ENCODE measurements around the gene CCHCR1. TPM values are rescaled to one million over a fixed set of nuclear protein-coding genes. Genes with fewer than 3 reads are reported as not detected.

Gene CCHCR1
- total and polyA plus RNA-seq, 9 of the 15 experiments (the other 6 are each of a cell fraction or from before 2014, with no cell fraction given): 1.2 to 47.3 (median 32.0) TPM

GRCh38 chr6:31120151-31120915 lies 37.3 kb downstream of the CCHCR1 start, which contains the start of gene CDSN:
Gene CDSN (minus strand): TSS chr6:31120446. CDS start chr6:31120419, 27 bp downstream.
- in situ Hi-C loops (cut with MboI): no loop called here
- FAIRE-seq (no peak), DNase-seq (ENCODE audit: extremely low read depth in 1 of 4, low spot score in 3 of 4) (no peak), ATAC-seq (no peak)
- intact Hi-C loops (cut with micrococcal nuclease): no loop called here
- H3K4me2 ChIP-seq (ENCODE audit: insufficient read depth, low read length): no peak within 1 kb of the TSS
- TF ChIP-seq BDP1 (IDR thresholded peaks at IDR 0.05; ENCODE audit: insufficient read depth, insufficient read length): no peak
- no peak for TF ChIP-seq TRIM24 (IDR thresholded peaks at IDR 0.05)
- no peaks in the 10 kb centered on the region for H3K79me2 ChIP-seq (ENCODE audit: control insufficient read depth, insufficient read depth, low read length)
- peaks cover 3% of the 10 kb centered on the region; the same call in 1 of the 2 replicates for H4K20me1 ChIP-seq (replicated peaks; ENCODE audit: control insufficient read depth, insufficient read depth, low read length)
- POLR2A ChIA-PET: interaction anchor here (0.7 kb wide), 1 partner anchor 38 kb away, joined by 3 read pairs; no protein-coding TSS in a partner anchor
- peaks cover 0 to 16% of the 10 kb centered on the region in 2 experiments; a peak in 3 of 5 replicates for H3K4me1 ChIP-seq (replicated peaks in 1 of 2; ENCODE audit: control insufficient read depth in 2 of 2, insufficient read depth in 2 of 2, low read length in 2 of 2)
- H3K27ac ChIP-seq (ENCODE audit: extremely low read depth, low read depth, low read length): no peak within 1 kb of the TSS
- H3K4me3 ChIP-seq: no peak within 1 kb of the TSS
- no peaks in the 10 kb centered on the region for H3K9me1 ChIP-seq (ENCODE audit: control insufficient read depth, insufficient read depth, low read length)
- under 1% methylated on average over 26 of the region's 26 CpGs for whole genome bisulfite sequencing (ENCODE audit: insufficient coverage, low coverage, missing lambda C conversion rate)
- peak within 1 kb of the TSS in 1 of 2 experiments; percentile 6; a peak in 1 of 4 replicates for H3K9ac ChIP-seq (ENCODE audit: insufficient read depth in 1 of 2, low read depth in 2 of 2, low read length in 2 of 2)
- peaks cover 52 to 86% of the 10 kb centered on the region in 2 experiments for H3K27me3 ChIP-seq (ENCODE audit: control insufficient read depth in 2 of 2, insufficient read depth in 2 of 2, low read length in 2 of 2)
- H2AFZ ChIP-seq (ENCODE audit: low read depth, low read length): no peak within 1 kb of the TSS
- H3K36me3 ChIP-seq (ENCODE audit: control insufficient read depth, insufficient read depth, low read length): no peaks in the 10 kb centered on the region
- CTCF ChIA-PET (ENCODE audit: low intra/inter-chr PET ratio): no interaction called here
- no TSS peak for BruUV-seq (replicated peaks)
- no peaks in the 10 kb centered on the region for H3K9me3 ChIP-seq (replicated peaks; ENCODE audit: control insufficient read depth, insufficient read depth, low read depth, low read length)

- 0% methylated on average over 7 of the region's 7 CpGs for WGBS (ENCODE audit: insufficient coverage, low coverage, missing lambda C conversion rate)
- Histone ChIP-seq H3K9me1 (ENCODE audit: control insufficient read depth, insufficient read depth, low read length) (no peaks in the 10 kb centered on the region), H3K4me2 (ENCODE audit: insufficient read depth, low read length) (no peak overlapping the region), H3K27ac (ENCODE audit: extremely low read depth, low read depth, low read length) (no peak overlapping the region), H2AFZ (ENCODE audit: low read depth, low read length) (no peak overlapping the region), H3K4me1 (replicated peaks in 1 of 2; ENCODE audit: control insufficient read depth in 2 of 2, insufficient read depth in 2 of 2, low read length in 2 of 2) (peaks cover 0 to 14% of the 10 kb centered on the region in 2 experiments; a peak in 3 of 5 replicates), H3K4me3 (no peak overlapping the region), H3K36me3 (ENCODE audit: control insufficient read depth, insufficient read depth, low read length) (no peaks in the 10 kb centered on the region), H3K9ac (ENCODE audit: insufficient read depth in 1 of 2, low read depth in 2 of 2, low read length in 2 of 2) (no peak overlapping the region), H3K27me3 (ENCODE audit: control insufficient read depth in 2 of 2, insufficient read depth in 2 of 2, low read length in 2 of 2) (peaks cover 52 to 83% of the 10 kb centered on the region in 2 experiments), H3K9me3 (replicated peaks; ENCODE audit: control insufficient read depth, insufficient read depth, low read depth, low read length) (no peaks in the 10 kb centered on the region), H3K79me2 (ENCODE audit: control insufficient read depth, insufficient read depth, low read length) (no peaks in the 10 kb centered on the region), H4K20me1 (replicated peaks; ENCODE audit: control insufficient read depth, insufficient read depth, low read length) (peaks cover 3% of the 10 kb centered on the region; the same call in 1 of the 2 replicates)
- ChIA-PET CTCF (ENCODE audit: low intra/inter-chr PET ratio) (no interaction called here), POLR2A (interaction anchor here (0.6 kb wide), 1 partner anchor 11 kb away, joined by 3 read pairs; no protein-coding TSS in a partner anchor)
- FAIRE-seq: no peak
- in situ Hi-C loops (cut with MboI): no loop called here
- DNase-seq (ENCODE audit: extremely low read depth in 1 of 4, low spot score in 3 of 4): no peak
- intact Hi-C loops (cut with micrococcal nuclease): no loop called here
- no peak for ATAC-seq
- no TSS peak for BruUV-seq (replicated peaks)
- TF ChIP-seq POLR3G (IDR thresholded peaks at IDR 0.05; ENCODE audit: extremely low read depth, insufficient read length, insufficient replicate concordance) (no peak), POLR2H (tag; IDR thresholded peaks at IDR 0.05; ENCODE audit: low read depth) (no peak), SNRNP70 (optimal IDR thresholded peaks at IDR 0.05; ENCODE audit: low read depth, low read length) (no peak), ZNF23 (CRISPR knock-in tag; IDR thresholded peaks at IDR 0.05) (no peak), FOXO4 (CRISPR knock-in tag; IDR thresholded peaks at IDR 0.05) (no peak), IRF9 (tag; IDR thresholded peaks at IDR 0.05) (no peak), ZNF707 (CRISPR knock-in tag; conservative IDR thresholded peaks at IDR 0.05) (no peak), USF2 (CRISPR knock-in tag; IDR thresholded peaks at IDR 0.05) (no peak), CHD2 (IDR thresholded peaks at IDR 0.05; ENCODE audit: low read depth, low read length) (no peak), ZNF311 (CRISPR knock-in tag; IDR thresholded peaks at IDR 0.05) (no peak)
Measured at GRCh38 chr6:31118178-31118577, 39.4 kb downstream of the CCHCR1 start.
